GM18909 (cell line): ENCODE measurements around the gene IRX4.

Experiments used
- ATAC-seq: cut with Tn5 transposase; IDR thresholded peaks from one replicate; pipeline ENCODE4 v1.9.1; 2021; ENCODE audit warnings: mild to moderate bottlenecking; ENCODE audit not compliant: unreplicated experiment, poor library complexity

Gene IRX4

GRCh38 chr5:1893754-1894153 lies 11.0 kb upstream of the IRX4 start:
- no peak for ATAC-seq

GRCh38 chr5:1892685-1893445 lies 10.1 kb upstream of the IRX4 start:
- ATAC-seq, result no peak

- no peak for ATAC-seq
These were observed 9.5 kb upstream of the IRX4 start for GRCh38 chr5:1892211-1892610.

GRCh38 chr5:1891391-1891790 lies 8.7 kb upstream of the IRX4 start:
- ATAC-seq, result no peak

- ATAC-seq, result no peak
These were observed 7.6 kb upstream of the IRX4 start for GRCh38 chr5:1890296-1890695.

- no peak for ATAC-seq
These were observed 6.8 kb upstream of the IRX4 start for GRCh38 chr5:1889321-1890065.

- ATAC-seq, result no peak
These were observed 6.0 kb upstream of the IRX4 start for GRCh38 chr5:1888541-1889251.

- no peak for ATAC-seq
These were observed 5.0 kb upstream of the IRX4 start for GRCh38 chr5:1887588-1888360.

GRCh38 chr5:1886846-1887587 lies 4.3 kb upstream of the IRX4 start:
- ATAC-seq, result no peak

GRCh38 chr5:1885868-1886845 lies 3.4 kb upstream of the IRX4 start:
- no peak for ATAC-seq

GRCh38 chr5:1885404-1885755 lies 2.7 kb upstream of the IRX4 start:
- no peak for ATAC-seq

GRCh38 chr5:1884678-1885403 lies 2.1 kb upstream of the IRX4 start:
- ATAC-seq, result no peak

- no peak for ATAC-seq
These were observed 1.4 kb upstream of the IRX4 start for GRCh38 chr5:1883925-1884677.

- ATAC-seq, result no peak
These were observed 597 bp upstream of the IRX4 start for GRCh38 chr5:1883120-1883924.

GRCh38 chr5:1881731-1882336 lies 891 bp downstream of the IRX4 start:
- ATAC-seq, result no peak

GRCh38 chr5:1881098-1881572 lies 1.6 kb downstream of the IRX4 start:
- ATAC-seq, result no peak
